Hippocampal formation (tissue), 2 donors: ENCODE data around the gene SLC5A7.

Source experiments
- DNase-seq, 2 donors: peaks; one replicate each; lab custom pipeline; 2025; lab: John Stamatoyannopoulos, UW

Gene SLC5A7

GRCh38 chr2:107986278-107987217 is at the start of gene SLC5A7:
Gene SLC5A7 (plus strand): TSS chr2:107986524. CDS start chr2:107988156, 1,632 bp downstream.
- DNase-seq: no peak

DNA sequence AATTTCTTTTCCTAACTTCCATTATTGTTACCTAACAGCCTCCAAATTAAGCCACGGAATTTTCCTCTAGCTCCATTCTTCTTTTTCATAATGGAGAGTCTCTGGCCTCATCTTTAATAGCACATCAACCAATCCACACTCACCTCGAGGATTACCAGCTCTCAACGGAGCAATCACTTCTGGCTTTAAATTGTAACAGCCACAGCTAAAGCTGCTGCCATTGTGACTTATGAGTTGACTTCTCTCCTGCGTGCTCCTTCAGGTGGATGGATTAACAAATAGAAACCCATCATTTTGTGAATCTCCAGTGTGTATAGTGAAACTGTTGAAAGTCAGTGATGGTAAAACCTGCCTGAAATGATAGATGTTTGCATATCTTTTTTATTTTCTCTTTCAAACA is 24.9 kb upstream of the SLC5A7 start:
- DNase-seq: no peak

DNA sequence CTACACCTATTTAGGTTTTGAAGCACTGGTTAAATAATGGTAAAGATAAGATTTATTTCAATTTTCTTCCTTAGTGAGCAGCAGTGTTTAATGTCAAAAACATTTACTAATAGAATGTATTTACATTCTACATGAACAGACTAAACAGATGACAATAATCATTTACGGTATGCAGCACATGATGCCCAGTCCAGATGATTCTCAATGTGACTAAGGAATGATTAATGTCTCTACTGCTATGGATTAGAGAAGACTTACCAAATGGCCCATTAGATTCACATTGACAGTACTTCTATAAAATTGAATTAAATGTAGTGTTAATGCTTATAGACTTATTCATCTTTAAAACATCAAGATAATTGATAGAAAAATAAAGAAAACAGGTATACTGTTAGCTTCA is 22.1 kb upstream of the SLC5A7 start:
- no peak for DNase-seq

DNA sequence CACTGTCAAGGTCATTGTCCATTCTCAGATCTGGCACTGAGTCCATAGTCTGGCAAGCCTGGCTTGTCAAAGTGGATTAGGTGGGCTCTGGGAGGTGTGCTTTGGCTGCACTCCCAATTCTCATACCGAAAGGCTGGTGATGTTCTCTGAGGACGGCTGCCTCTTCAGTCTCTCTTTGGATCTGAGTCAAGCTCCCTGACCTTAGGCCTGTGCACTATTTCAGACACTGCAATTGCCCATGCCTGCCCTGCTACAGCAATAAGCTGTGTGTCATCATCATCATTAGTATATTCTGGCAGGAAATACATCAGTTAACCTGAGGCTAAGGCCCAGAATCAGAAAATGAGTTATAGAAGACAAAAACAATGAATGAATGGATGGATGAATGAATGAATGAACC is 1.6 kb upstream of the SLC5A7 start:
- DNase-seq: no peak

DNA sequence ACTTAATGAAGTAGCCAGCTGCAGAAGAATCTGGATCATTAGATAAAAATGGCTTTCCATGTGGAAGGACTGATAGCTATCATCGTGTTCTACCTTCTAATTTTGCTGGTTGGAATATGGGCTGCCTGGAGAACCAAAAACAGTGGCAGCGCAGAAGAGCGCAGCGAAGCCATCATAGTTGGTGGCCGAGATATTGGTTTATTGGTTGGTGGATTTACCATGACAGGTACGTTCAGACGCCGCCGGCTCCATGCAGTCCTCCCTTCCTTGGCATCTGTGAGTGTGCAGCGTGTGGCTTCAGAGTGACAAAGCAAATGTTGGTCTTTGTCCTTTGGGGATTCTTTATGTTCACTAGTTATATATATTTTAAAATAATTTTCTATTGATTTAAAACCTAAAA is 1.8 kb downstream of the SLC5A7 start:
- no peak for DNase-seq

GRCh38 chr2:107989445-107989844 is 3.1 kb downstream of the SLC5A7 start:
- DNase-seq: no peak

DNA sequence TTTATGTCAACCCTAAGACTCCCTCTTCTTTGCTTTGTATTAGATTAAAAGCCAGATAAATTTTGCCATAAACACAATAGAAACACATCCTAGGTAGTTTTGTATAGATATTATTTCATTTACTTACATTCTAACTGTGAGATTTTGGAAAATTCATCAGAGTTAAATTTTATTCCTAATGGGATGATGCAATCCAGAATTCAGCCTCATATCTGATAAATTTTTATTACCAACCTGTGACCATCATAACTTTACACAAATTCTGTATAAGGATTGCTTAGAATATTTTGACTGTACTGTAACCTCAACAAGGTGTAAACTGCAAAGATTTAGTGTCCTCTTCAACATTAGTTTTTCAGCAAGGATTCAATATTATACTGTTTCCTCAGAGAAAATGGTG is 4.4 kb downstream of the SLC5A7 start:
- DNase-seq: no peak

GRCh38 chr2:107992069-107992468 is 5.7 kb downstream of the SLC5A7 start:
- no peak for DNase-seq

DNA sequence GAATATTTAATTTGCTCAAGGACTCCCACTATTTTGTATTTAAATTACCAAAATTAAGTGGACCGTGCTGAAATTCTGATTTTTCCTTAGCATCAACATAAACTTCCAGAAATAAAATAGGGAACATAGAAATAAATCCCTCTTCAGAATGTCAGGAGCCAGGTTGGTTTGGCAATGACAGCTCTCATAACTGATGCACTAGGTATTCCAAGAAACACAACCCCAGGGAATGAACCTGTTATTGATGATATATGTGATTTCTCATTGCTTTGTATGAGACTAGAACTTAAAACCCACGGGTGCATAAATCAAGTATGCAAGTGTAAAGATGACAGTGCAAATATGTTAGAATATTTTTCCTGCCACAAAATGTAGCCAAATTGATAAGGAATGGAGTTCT is 12.8 kb downstream of the SLC5A7 start:
- no peak for DNase-seq

- no peak for DNase-seq
Observed at GRCh38 chr2:108010912-108011591, 24.7 kb downstream of the SLC5A7 start.

- no peak for DNase-seq
Observed at GRCh38 chr2:108013305-108013704, 27.0 kb downstream of the SLC5A7 start.

GRCh38 chr2:108022628-108023027 is 36.3 kb downstream of the SLC5A7 start:
- DNase-seq: no peak

DNA sequence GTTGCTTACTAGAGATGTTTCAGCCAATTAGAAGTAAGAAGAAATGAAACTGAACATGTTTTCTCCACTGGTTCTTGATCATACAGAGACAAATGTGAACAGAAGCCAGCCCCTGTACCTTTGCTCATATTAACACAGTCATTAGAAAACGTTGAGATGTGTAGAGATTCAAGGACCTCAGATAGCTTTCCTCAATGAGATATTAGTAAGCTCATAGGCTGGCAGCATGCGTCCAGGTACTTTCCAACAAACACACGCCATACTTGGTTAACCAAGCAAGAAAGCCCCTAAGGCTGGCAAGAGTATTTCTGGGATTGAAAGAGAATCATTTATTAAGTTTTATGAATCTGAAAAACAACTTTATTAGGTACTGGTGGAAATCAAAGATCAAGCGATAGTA is 37.5 kb downstream of the SLC5A7 start:
- no peak for DNase-seq

GRCh38 chr2:108026092-108026794 is 39.9 kb downstream of the SLC5A7 start:
- DNase-seq: no peak

GRCh38 chr2:108029496-108029895 is 43.2 kb downstream of the SLC5A7 start:
- DNase-seq: no peak

DNA sequence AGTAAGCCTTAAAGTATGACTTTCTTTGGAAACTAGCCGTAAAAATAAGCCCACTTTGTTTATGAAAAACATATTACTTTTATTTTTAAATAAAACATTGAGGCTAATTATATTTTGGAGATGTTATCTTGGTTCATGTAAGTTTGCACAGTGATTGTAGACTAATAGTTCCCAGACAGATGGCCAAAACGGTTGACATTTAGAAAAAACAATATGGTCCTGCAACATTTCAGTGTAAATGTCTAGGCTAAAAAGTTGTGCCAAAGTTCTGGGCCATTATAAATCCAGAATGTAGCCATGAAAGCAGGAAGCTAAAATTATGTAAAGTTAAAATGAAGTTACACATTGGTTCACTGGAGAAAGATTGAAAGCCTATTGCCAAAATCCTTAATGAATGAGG is 43.6 kb downstream of the SLC5A7 start:
- no peak for DNase-seq

DNA sequence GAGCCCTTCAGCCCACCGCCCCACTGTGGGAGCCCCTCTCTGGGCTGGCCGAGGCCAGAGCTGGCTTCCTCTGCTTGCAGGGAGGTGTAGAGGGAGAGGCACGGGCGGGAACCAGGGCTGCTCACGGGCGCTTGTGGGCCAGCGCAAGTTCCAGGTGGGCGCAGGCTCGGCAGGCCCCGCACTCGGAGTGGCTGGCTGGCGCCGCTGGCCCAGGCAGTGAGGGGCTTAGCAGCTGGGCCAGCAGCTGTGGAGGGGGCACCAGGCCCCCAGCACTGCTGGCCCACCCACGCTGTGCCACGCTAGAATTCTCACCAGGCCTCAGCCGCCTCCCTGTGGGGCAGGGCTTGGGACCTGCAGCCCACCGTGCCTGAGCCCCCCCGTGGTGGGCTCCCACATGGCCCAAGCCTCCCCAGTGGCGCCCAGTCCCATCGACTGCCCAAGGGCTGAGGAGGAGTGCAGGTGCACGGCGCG is 45.2 kb downstream of the SLC5A7 start:
- no peak for DNase-seq

- no peak for DNase-seq
Observed at GRCh38 chr2:108034843-108035242, 48.5 kb downstream of the SLC5A7 start.

- no peak for DNase-seq
Observed at GRCh38 chr2:108048752-108049151, 62.4 kb downstream of the SLC5A7 start.

GRCh38 chr2:108058576-108059137 is 72.3 kb downstream of the SLC5A7 start:
- no peak for DNase-seq

GRCh38 chr2:108061439-108062042 is 75.2 kb downstream of the SLC5A7 start:
- DNase-seq: no peak
